ENCODE results near the gene LARGE1.

LARGE1 gene

DNA sequence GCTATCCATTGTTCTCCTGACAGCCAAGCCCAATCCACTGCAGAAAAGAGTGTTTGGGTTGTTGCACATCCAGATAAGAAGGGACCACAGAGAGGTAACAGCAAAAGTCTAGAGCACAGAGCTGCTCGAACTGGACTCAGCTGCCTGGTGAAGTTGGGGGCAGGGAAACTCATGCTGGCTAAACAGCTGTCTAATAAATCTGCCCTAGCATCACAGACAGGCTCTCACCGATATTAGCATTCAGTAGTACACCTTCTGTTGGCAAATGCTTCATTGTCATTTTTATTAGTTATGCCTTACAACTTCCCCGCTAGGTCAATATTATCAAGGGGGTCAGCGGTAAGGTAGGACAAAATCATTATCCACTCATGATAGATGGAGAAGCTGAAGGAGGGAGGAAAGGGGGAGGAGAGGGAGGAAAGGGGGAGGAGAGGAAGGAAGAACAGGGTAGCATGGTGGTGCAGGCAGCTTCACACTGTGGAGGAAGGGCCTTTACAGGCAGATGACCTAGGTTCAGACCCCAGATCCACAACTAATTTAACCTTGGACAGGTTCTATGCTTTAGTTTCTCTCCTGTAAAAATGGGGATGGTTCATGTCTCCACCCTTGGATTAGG is 102.7 kb downstream of the LARGE1 start:
- Histone ChIP-seq H3K4me3 (ENCODE audit: low read depth in 1 of 2, low read length in 2 of 2) (no peak overlapping the region), H3K9ac (ENCODE audit: low read depth in 1 of 2, low read length in 2 of 2) (no peak overlapping the region), H3K27ac (ENCODE audit: low read depth, low read length) (no peak overlapping the region), H3K9me3 (ENCODE audit: control insufficient read depth in 1 of 2, low read length in 2 of 2) (no peaks in the 10 kb centered on the region), H3K27me3 (ENCODE audit: control insufficient read depth in 1 of 2, insufficient read depth in 2 of 2, low read length in 2 of 2) (no peaks in the 10 kb centered on the region), H3K4me1 (ENCODE audit: control insufficient read depth in 1 of 2, insufficient read depth in 2 of 2, low read length in 2 of 2) (no peaks in the 10 kb centered on the region), H3K36me3 (ENCODE audit: control insufficient read depth in 1 of 2, insufficient read depth in 2 of 2, low read length in 2 of 2) (no peaks in the 10 kb centered on the region)

DNA sequence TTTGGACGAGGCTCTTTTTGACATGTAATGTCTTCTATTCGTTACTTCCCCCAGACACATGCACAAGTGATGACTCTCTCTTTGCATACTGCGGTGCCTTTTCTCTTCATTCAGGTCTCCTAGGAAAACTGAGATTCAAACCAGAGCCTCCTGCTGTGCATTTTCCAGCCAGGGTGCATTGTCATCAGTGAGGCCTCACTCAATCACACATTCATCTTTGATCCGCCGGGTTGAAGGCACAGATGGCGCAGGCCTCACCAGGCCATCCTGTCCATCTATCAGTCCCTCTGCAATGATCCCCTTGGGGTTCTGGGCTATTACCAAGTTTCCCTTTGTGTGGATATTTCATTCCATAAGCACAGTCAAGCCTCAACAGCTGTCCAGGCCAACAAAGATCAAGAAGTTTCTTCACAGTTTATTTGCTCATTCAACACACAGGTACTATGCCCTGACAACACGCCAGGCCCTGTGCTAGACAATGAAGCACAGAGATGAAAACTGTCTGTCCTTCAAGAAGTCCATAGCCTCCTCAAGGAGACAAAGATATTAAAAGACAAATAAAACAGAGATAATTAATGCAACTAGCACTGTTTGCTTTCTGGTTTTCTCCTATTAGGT is 107.8 kb downstream of the LARGE1 start:
- H3K9me3 ChIP-seq (ENCODE audit: control insufficient read depth in 1 of 2, low read length in 2 of 2) = no peaks in the 10 kb centered on the region
- no peaks in the 10 kb centered on the region for H3K36me3 ChIP-seq (ENCODE audit: control insufficient read depth in 1 of 2, insufficient read depth in 2 of 2, low read length in 2 of 2)
- no peaks in the 10 kb centered on the region for H3K4me1 ChIP-seq (ENCODE audit: control insufficient read depth in 1 of 2, insufficient read depth in 2 of 2, low read length in 2 of 2)
- H3K27me3 ChIP-seq (ENCODE audit: control insufficient read depth in 1 of 2, insufficient read depth in 2 of 2, low read length in 2 of 2) = no peaks in the 10 kb centered on the region
- H3K27ac ChIP-seq (ENCODE audit: low read depth, low read length) = no peak overlapping the region
- no peak overlapping the region for H3K4me3 ChIP-seq (ENCODE audit: low read depth in 1 of 2, low read length in 2 of 2)
- no peak overlapping the region for H3K9ac ChIP-seq (ENCODE audit: low read depth in 1 of 2, low read length in 2 of 2)

DNA sequence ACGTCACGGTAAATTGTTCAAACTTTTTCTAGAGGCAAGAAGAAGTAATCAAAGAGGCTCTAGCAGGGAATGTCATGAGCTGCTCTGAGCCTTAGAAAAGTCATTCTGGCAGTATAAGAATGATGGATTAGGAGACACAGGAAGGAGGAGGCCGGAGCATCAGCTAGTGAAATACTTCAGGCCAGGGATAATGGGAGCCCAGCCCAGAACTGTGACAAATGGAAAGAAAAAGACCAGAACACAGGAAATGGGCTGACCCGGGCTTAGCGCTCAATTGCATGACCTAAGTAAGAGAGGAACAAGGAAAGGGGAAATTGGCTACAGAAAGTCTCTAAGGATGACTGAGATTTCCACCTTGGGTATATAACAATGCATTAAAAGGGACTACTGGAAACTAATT is 108.6 kb downstream of the LARGE1 start:
- Histone ChIP-seq H3K9ac (ENCODE audit: low read depth in 1 of 2, low read length in 2 of 2) (no peak overlapping the region), H3K27me3 (ENCODE audit: control insufficient read depth in 1 of 2, insufficient read depth in 2 of 2, low read length in 2 of 2) (no peaks in the 10 kb centered on the region), H3K36me3 (ENCODE audit: control insufficient read depth in 1 of 2, insufficient read depth in 2 of 2, low read length in 2 of 2) (no peaks in the 10 kb centered on the region), H3K4me1 (ENCODE audit: control insufficient read depth in 1 of 2, insufficient read depth in 2 of 2, low read length in 2 of 2) (no peaks in the 10 kb centered on the region), H3K4me3 (ENCODE audit: low read depth in 1 of 2, low read length in 2 of 2) (no peak overlapping the region), H3K27ac (ENCODE audit: low read depth, low read length) (no peak overlapping the region), H3K9me3 (ENCODE audit: control insufficient read depth in 1 of 2, low read length in 2 of 2) (no peaks in the 10 kb centered on the region)

DNA sequence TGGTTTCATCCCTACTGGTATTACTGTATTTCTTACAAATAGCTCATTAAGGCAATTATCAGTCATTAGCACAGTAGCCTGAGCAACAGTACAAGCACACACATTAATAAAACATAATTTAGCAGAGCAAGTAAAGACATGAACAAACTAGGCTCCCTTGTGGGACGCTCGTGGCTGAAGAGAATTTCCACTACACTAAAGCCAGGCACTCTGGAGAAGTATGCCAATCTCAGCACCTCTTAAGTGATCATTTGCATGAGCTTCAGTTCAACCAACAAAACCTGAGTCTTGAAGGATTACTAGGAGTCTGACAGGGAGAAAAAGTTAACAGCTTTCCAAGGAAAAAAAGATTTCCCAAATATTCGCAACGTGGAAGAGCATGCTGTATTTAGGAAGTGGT is 109.1 kb downstream of the LARGE1 start:
- Histone ChIP-seq H3K9ac (ENCODE audit: low read depth in 1 of 2, low read length in 2 of 2) (no peak overlapping the region), H3K4me1 (ENCODE audit: control insufficient read depth in 1 of 2, insufficient read depth in 2 of 2, low read length in 2 of 2) (peaks cover 0 to 4% of the 10 kb centered on the region in 2 donors), H3K36me3 (ENCODE audit: control insufficient read depth in 1 of 2, insufficient read depth in 2 of 2, low read length in 2 of 2) (no peaks in the 10 kb centered on the region), H3K9me3 (ENCODE audit: control insufficient read depth in 1 of 2, low read length in 2 of 2) (no peaks in the 10 kb centered on the region), H3K4me3 (ENCODE audit: low read depth in 1 of 2, low read length in 2 of 2) (no peak overlapping the region), H3K27me3 (ENCODE audit: control insufficient read depth in 1 of 2, insufficient read depth in 2 of 2, low read length in 2 of 2) (no peaks in the 10 kb centered on the region), H3K27ac (ENCODE audit: low read depth, low read length) (no peak overlapping the region)

DNA sequence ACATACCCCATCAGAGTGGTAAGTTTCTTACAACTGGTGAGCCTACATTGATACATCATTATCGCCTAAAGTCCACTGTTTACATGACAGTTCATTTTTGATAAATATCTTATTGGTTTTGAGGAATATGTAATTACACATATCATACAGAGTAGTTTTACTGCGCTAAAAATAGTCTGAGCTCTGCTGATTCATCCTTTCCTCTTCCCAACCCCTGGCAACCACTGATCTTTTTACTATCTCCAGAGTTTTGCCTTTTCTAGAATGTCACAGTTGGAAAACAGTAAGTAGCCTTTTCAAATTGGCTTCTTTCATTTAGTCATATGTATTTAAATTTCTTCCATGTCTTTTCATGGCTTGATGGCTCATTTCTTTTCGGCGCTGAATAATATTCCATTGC is 112.8 kb downstream of the LARGE1 start:
- H3K9ac ChIP-seq (ENCODE audit: low read depth in 1 of 2, low read length in 2 of 2) = no peak overlapping the region
- no peak overlapping the region for H3K27ac ChIP-seq (ENCODE audit: low read depth, low read length)
- no peaks in the 10 kb centered on the region for H3K36me3 ChIP-seq (ENCODE audit: control insufficient read depth in 1 of 2, insufficient read depth in 2 of 2, low read length in 2 of 2)
- peaks cover 0 to 7% of the 10 kb centered on the region in 2 donors for H3K4me1 ChIP-seq (ENCODE audit: control insufficient read depth in 1 of 2, insufficient read depth in 2 of 2, low read length in 2 of 2)
- no peaks in the 10 kb centered on the region for H3K9me3 ChIP-seq (ENCODE audit: control insufficient read depth in 1 of 2, low read length in 2 of 2)
- no peak overlapping the region for H3K4me3 ChIP-seq (ENCODE audit: low read depth in 1 of 2, low read length in 2 of 2)
- no peaks in the 10 kb centered on the region for H3K27me3 ChIP-seq (ENCODE audit: control insufficient read depth in 1 of 2, insufficient read depth in 2 of 2, low read length in 2 of 2)

DNA sequence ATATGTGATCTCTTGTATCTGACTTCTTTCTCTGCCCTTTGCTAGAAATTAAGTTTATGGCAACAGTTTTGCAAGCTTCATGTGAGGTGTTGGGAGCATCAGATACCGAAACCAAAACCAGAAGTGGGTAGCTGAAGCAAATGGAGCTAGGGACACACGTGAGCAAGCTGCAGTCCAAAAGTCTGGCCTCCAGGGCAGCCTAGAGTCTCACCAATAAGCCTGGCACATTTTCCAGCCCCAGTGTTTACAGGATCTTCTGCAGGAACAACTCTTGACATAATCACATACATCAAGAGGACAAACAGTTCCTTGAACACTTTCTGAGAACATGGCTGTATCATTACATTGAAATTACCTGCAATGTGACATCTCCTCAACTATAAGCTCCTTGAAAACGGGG is 114.1 kb downstream of the LARGE1 start:
- Histone ChIP-seq H3K36me3 (ENCODE audit: control insufficient read depth in 1 of 2, insufficient read depth in 2 of 2, low read length in 2 of 2) (no peaks in the 10 kb centered on the region), H3K9me3 (ENCODE audit: control insufficient read depth in 1 of 2, low read length in 2 of 2) (no peaks in the 10 kb centered on the region), H3K4me3 (ENCODE audit: low read depth in 1 of 2, low read length in 2 of 2) (no peak overlapping the region), H3K4me1 (ENCODE audit: control insufficient read depth in 1 of 2, insufficient read depth in 2 of 2, low read length in 2 of 2) (peaks cover 0 to 7% of the 10 kb centered on the region in 2 donors), H3K9ac (ENCODE audit: low read depth in 1 of 2, low read length in 2 of 2) (no peak overlapping the region), H3K27ac (ENCODE audit: low read depth, low read length) (no peak overlapping the region), H3K27me3 (ENCODE audit: control insufficient read depth in 1 of 2, insufficient read depth in 2 of 2, low read length in 2 of 2) (no peaks in the 10 kb centered on the region)

DNA sequence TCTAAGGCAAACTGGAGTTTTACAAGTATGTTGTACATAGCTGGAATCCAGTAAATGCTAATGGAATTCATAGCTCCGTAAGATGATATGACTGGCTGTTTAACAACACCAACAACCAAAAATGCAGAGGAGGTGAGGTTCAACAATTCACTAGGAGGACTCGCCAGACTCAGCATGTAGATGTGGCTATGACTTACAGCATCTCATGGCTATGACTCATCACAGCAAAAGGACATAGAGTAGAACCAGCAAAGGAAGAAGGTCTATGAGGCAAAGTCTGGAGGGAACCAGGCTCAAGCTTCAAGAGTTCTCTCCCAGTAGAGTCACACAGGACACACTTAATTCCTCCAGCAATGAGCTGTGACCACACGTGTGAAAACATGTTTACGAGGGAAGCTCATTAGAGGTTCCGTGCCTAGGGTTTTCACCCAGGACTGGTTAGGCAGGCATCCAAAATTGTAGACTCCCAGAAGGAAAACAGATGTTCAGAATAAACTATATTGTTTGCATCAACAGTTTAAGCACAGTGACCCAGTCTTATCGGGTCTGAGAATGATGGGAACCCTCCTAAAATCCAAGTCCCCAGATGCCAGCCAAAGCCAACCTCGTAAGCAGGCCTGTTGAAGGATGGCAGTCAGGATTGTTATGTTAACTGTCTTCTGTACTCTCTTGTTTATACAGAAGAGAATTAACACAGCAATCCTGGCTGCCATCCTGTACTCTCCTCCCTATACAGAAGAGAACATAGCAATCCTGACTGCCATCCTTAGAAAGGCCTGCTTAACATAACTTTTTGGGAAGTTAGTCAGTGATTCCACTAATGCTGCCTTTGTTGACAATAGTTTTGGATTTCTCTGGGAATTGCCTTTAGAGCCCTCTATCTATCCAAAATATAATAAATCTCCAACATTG is 116.6 kb downstream of the LARGE1 start:
- Histone ChIP-seq H3K9me3 (ENCODE audit: control insufficient read depth in 1 of 2, low read length in 2 of 2) (no peaks in the 10 kb centered on the region), H3K9ac (ENCODE audit: low read depth in 1 of 2, low read length in 2 of 2) (no peak overlapping the region), H3K27ac (ENCODE audit: low read depth, low read length) (no peak overlapping the region), H3K27me3 (ENCODE audit: control insufficient read depth in 1 of 2, insufficient read depth in 2 of 2, low read length in 2 of 2) (no peaks in the 10 kb centered on the region), H3K36me3 (ENCODE audit: control insufficient read depth in 1 of 2, insufficient read depth in 2 of 2, low read length in 2 of 2) (no peaks in the 10 kb centered on the region), H3K4me3 (ENCODE audit: low read depth in 1 of 2, low read length in 2 of 2) (no peak overlapping the region), H3K4me1 (ENCODE audit: control insufficient read depth in 1 of 2, insufficient read depth in 2 of 2, low read length in 2 of 2) (peaks cover 0 to 7% of the 10 kb centered on the region in 2 donors)

DNA sequence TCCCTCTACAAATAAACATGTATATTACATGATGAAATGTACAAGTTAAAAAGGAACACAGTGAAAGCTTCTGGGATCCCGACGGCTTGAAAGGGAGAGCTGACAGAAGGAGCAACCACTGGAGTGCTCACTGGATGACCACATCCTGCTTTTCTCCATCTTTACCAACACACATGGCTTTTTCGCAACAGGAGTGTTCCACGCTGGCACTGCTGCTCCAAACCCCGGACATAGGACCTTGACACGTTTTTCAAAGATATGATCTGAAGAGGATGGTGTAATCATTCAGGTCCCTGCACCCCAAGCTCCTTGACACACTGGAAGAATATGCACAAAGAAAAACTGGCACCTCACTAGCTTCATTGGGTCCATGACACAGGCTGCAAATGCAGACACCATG is 121.9 kb downstream of the LARGE1 start:
- H3K36me3 ChIP-seq (ENCODE audit: control insufficient read depth in 1 of 2, insufficient read depth in 2 of 2, low read length in 2 of 2) = no peaks in the 10 kb centered on the region
- no peaks in the 10 kb centered on the region for H3K9me3 ChIP-seq (ENCODE audit: control insufficient read depth in 1 of 2, low read length in 2 of 2)
- H3K4me1 ChIP-seq (ENCODE audit: control insufficient read depth in 1 of 2, insufficient read depth in 2 of 2, low read length in 2 of 2) = no peaks in the 10 kb centered on the region
- H3K27me3 ChIP-seq (ENCODE audit: control insufficient read depth in 1 of 2, insufficient read depth in 2 of 2, low read length in 2 of 2) = no peaks in the 10 kb centered on the region
- no peak overlapping the region for H3K4me3 ChIP-seq (ENCODE audit: low read depth in 1 of 2, low read length in 2 of 2)
- H3K9ac ChIP-seq (ENCODE audit: low read depth in 1 of 2, low read length in 2 of 2) = no peak overlapping the region
- no peak overlapping the region for H3K27ac ChIP-seq (ENCODE audit: low read depth, low read length)

DNA sequence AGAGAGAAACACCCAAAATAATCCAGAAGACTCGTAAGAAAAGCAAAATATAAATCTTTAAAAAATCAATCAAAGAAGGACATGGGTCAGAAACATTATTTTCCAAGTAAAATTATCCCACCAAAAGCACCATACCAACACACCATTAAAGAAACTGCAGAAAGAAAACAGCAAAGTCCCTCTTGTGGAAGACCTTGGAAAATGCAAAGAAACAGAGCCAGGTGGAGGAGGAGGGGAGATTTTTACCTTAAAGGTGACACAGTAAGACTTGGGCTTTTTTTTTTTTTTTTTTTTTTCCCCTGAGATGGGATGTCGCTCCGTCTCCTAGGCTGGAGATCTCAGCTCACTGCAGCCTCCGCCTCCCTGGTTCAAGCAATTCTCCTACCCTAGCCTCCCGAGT is 123.8 kb downstream of the LARGE1 start:
- Histone ChIP-seq H3K27ac (ENCODE audit: low read depth, low read length) (no peak overlapping the region), H3K9me3 (ENCODE audit: control insufficient read depth in 1 of 2, low read length in 2 of 2) (no peaks in the 10 kb centered on the region), H3K4me3 (ENCODE audit: low read depth in 1 of 2, low read length in 2 of 2) (no peak overlapping the region), H3K9ac (ENCODE audit: low read depth in 1 of 2, low read length in 2 of 2) (no peak overlapping the region), H3K4me1 (ENCODE audit: control insufficient read depth in 1 of 2, insufficient read depth in 2 of 2, low read length in 2 of 2) (no peaks in the 10 kb centered on the region), H3K36me3 (ENCODE audit: control insufficient read depth in 1 of 2, insufficient read depth in 2 of 2, low read length in 2 of 2) (no peaks in the 10 kb centered on the region), H3K27me3 (ENCODE audit: control insufficient read depth in 1 of 2, insufficient read depth in 2 of 2, low read length in 2 of 2) (no peaks in the 10 kb centered on the region)

DNA sequence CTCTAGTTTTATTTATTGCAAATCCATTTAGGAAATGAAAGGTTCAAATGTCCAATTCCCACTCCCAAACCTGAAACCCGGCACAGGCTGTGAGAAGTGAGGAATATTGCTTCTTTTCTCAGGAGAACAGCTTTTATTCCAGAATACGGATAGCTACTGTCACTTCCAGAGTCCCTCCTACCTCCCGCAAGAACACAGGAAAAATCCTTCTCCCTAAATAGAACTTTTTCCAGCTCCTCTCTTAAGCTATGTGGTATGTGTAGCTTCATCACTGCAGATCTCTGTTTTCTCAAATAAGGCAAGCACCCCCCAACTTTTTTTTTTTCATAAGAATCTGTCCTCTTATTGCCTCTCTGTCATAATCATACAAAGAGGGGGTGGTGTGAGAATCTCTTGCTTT is 126.8 kb downstream of the LARGE1 start:
- no peak overlapping the region for H3K27ac ChIP-seq (ENCODE audit: low read depth, low read length)
- H3K27me3 ChIP-seq (ENCODE audit: control insufficient read depth in 1 of 2, insufficient read depth in 2 of 2, low read length in 2 of 2) = no peaks in the 10 kb centered on the region
- H3K9me3 ChIP-seq (ENCODE audit: control insufficient read depth in 1 of 2, low read length in 2 of 2) = peaks cover 6 to 10% of the 10 kb centered on the region in 2 donors
- H3K9ac ChIP-seq (ENCODE audit: low read depth in 1 of 2, low read length in 2 of 2) = no peak overlapping the region
- H3K4me3 ChIP-seq (ENCODE audit: low read depth in 1 of 2, low read length in 2 of 2) = no peak overlapping the region
- no peaks in the 10 kb centered on the region for H3K36me3 ChIP-seq (ENCODE audit: control insufficient read depth in 1 of 2, insufficient read depth in 2 of 2, low read length in 2 of 2)
- no peaks in the 10 kb centered on the region for H3K4me1 ChIP-seq (ENCODE audit: control insufficient read depth in 1 of 2, insufficient read depth in 2 of 2, low read length in 2 of 2)

Measured in duodenal mucosa (tissue), 2 donors.